ENCODE data around the gene ZBTB20. TPM values are rescaled to one million over a fixed set of nuclear protein-coding genes. Genes with fewer than 3 reads are reported as not detected.
A peak's percentile ranks its signal among the peaks of the same experiment; 100 is the strongest.

ZBTB20 gene
- total and polyA plus RNA-seq, 2 donors (not counting 1 experiment from before 2014, with no cell fraction given), result 4.0 to 22.5 TPM

DNA sequence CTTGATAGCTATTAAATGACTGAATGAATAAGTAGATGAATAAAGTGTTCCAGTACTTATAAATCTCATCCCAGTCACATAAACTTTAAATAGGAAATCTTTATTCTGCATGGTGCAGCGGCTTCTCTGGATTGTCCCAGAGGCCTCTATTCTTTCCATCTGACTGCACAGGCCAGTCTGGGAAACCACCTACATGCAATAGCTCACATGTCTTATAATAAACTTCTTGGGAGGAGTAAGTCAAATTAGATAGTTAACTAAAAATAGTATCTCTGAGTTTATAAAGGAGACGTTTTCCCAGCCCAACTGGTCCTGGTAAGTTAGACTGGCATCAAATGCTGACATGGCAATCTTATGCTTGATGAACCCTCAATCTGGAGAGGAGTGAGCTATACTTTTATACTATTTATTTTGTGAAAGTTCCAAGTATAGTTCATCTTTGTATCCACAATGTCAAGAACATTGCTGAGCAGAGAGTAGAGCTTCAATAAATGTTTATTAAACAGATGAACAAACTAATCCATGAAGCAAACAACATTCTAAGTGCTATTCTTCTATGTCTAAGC lies 435.7 kb downstream of the ZBTB20 start:
- no peak overlapping the region for H3K4me3 ChIP-seq (replicated peaks in 1 of 4; ENCODE audit: control extremely low read depth in 1 of 4, insufficient read depth in 1 of 4, low read depth in 3 of 4, low read length in 4 of 4)
- no peaks in the 10 kb centered on the region for H3K4me1 ChIP-seq (ENCODE audit: control insufficient read depth, extremely low read depth, insufficient read depth, low read length)
- TF ChIP-seq EZH2 (IDR thresholded peaks at IDR 0.05; ENCODE audit: low read length, missing control alignments) (no peak), CTCF (conservative IDR thresholded peaks at IDR 0.05 in 1 of 2, IDR thresholded peaks at IDR 0.05 in 1 of 2; ENCODE audit: low read depth in 1 of 2, low read length in 2 of 2) (no peak)
- H3K9ac ChIP-seq (ENCODE audit: insufficient read depth, low read length), result no peak overlapping the region
- H3K27me3 ChIP-seq (ENCODE audit: control insufficient read depth, insufficient read depth, low read length), result no peaks in the 10 kb centered on the region
- no peaks in the 10 kb centered on the region for H3K79me2 ChIP-seq (ENCODE audit: control insufficient read depth, insufficient read depth, low read length)
- H3K4me2 ChIP-seq (ENCODE audit: extremely low read depth, insufficient read depth, low read length), result no peak overlapping the region
- no peaks in the 10 kb centered on the region for H4K20me1 ChIP-seq (ENCODE audit: control insufficient read depth, extremely low read depth, insufficient read depth, low read length)
- no peak overlapping the region for H3K27ac ChIP-seq (ENCODE audit: insufficient read depth, low read length)
- no peaks in the 10 kb centered on the region for H3K9me3 ChIP-seq (ENCODE audit: control insufficient read depth, insufficient read depth, low read depth, low read length)
- H2AFZ ChIP-seq (ENCODE audit: low read length), result no peak overlapping the region
- no peaks in the 10 kb centered on the region for H3K36me3 ChIP-seq (ENCODE audit: control insufficient read depth, insufficient read depth, low read length)
- peak in 1 of 2 donors; percentile 19 for DNase-seq (ENCODE audit: low read depth in 2 of 2)

DNA sequence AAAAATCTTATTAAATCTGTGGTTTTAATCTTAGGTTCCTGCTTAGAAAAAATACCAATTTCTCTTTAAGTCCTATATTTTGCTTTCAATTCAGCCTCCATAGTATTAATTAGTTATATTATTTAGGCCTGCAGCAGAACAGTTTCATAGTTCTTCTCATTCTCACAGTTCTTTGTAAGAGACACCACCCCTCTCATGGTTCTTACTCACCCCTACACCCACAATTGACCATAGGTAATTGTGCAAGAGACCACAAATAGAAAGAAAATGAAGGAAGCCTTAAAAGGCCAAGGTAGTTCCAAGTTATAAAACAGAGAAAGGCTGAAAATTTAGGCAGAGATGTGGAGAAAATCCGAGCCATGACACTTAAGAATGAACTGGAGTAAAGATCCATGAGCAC lies 438.0 kb downstream of the ZBTB20 start:
- H3K36me3 ChIP-seq (ENCODE audit: control insufficient read depth, insufficient read depth, low read length), result no peaks in the 10 kb centered on the region
- no peaks in the 10 kb centered on the region for H3K4me1 ChIP-seq (ENCODE audit: control insufficient read depth, extremely low read depth, insufficient read depth, low read length)
- no peak overlapping the region for H2AFZ ChIP-seq (ENCODE audit: low read length)
- TF ChIP-seq EZH2 (IDR thresholded peaks at IDR 0.05; ENCODE audit: low read length, missing control alignments) (no peak), CTCF (conservative IDR thresholded peaks at IDR 0.05 in 1 of 2, IDR thresholded peaks at IDR 0.05 in 1 of 2; ENCODE audit: low read depth in 1 of 2, low read length in 2 of 2) (no peak)
- no peaks in the 10 kb centered on the region for H3K9me3 ChIP-seq (ENCODE audit: control insufficient read depth, insufficient read depth, low read depth, low read length)
- DNase-seq (ENCODE audit: low read depth in 2 of 2), result peak; percentile 31 to 85
- H3K4me3 ChIP-seq (replicated peaks in 1 of 4; ENCODE audit: control extremely low read depth in 1 of 4, insufficient read depth in 1 of 4, low read depth in 3 of 4, low read length in 4 of 4), result no peak overlapping the region
- H3K27ac ChIP-seq (ENCODE audit: insufficient read depth, low read length), result no peak overlapping the region
- no peaks in the 10 kb centered on the region for H3K27me3 ChIP-seq (ENCODE audit: control insufficient read depth, insufficient read depth, low read length)
- H4K20me1 ChIP-seq (ENCODE audit: control insufficient read depth, extremely low read depth, insufficient read depth, low read length), result no peaks in the 10 kb centered on the region
- no peak overlapping the region for H3K9ac ChIP-seq (ENCODE audit: insufficient read depth, low read length)
- no peaks in the 10 kb centered on the region for H3K79me2 ChIP-seq (ENCODE audit: control insufficient read depth, insufficient read depth, low read length)
- no peak overlapping the region for H3K4me2 ChIP-seq (ENCODE audit: extremely low read depth, insufficient read depth, low read length)

DNA sequence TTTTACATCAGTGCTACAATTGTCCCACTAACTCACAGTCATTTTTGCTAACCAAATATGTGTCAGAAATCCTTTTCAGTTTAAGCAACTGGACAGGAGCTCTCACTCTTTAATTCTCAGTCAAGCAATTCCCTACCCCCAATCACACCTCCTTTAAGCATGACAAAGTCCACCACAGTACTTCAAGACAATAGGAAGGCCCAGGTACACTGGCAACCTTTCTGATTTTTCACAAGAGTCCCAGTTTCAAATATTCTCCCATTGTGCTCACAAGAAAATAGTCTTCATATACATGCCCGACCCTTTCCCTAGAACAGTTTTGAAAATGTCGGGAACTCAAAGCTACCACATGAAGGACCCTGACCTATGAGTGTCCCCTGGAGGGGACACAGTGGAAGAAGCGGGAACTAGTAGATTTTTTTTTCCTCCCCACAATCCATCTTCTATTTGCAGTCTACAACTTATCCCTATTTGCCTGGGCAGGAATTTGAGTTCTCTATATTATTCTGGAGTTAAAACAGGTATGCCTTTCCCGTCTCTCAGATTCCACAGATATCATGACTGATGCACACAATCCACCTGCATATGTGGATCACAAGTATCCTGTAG lies 439.7 kb downstream of the ZBTB20 start:
- Histone ChIP-seq H3K79me2 (ENCODE audit: control insufficient read depth, insufficient read depth, low read length) (no peaks in the 10 kb centered on the region), H3K27me3 (ENCODE audit: control insufficient read depth, insufficient read depth, low read length) (no peaks in the 10 kb centered on the region), H3K9ac (ENCODE audit: insufficient read depth, low read length) (no peak overlapping the region), H3K4me2 (ENCODE audit: extremely low read depth, insufficient read depth, low read length) (no peak overlapping the region), H4K20me1 (ENCODE audit: control insufficient read depth, extremely low read depth, insufficient read depth, low read length) (no peaks in the 10 kb centered on the region), H3K36me3 (ENCODE audit: control insufficient read depth, insufficient read depth, low read length) (no peaks in the 10 kb centered on the region), H3K4me3 (replicated peaks in 1 of 4; ENCODE audit: control extremely low read depth in 1 of 4, insufficient read depth in 1 of 4, low read depth in 3 of 4, low read length in 4 of 4) (no peak overlapping the region), H3K4me1 (ENCODE audit: control insufficient read depth, extremely low read depth, insufficient read depth, low read length) (no peaks in the 10 kb centered on the region), H3K9me3 (ENCODE audit: control insufficient read depth, insufficient read depth, low read depth, low read length) (no peaks in the 10 kb centered on the region), H2AFZ (ENCODE audit: low read length) (no peak overlapping the region), H3K27ac (ENCODE audit: insufficient read depth, low read length) (no peak overlapping the region)
- DNase-seq (ENCODE audit: low read depth in 2 of 2), result no peak
- TF ChIP-seq EZH2 (IDR thresholded peaks at IDR 0.05; ENCODE audit: low read length, missing control alignments) (no peak), CTCF (conservative IDR thresholded peaks at IDR 0.05 in 1 of 2, IDR thresholded peaks at IDR 0.05 in 1 of 2; ENCODE audit: low read depth in 1 of 2, low read length in 2 of 2) (no peak)
